Thyroid gland (tissue), 4 donors: ENCODE measurements around the gene IGFBPL1.

Experiments used
- CTCF ChIP-seq, 6 experiments: fragments of 200-600 bp in 3 of 6; fragments of 450-650 bp in 3 of 6; sonication (generic) in 3 of 6; IDR thresholded peaks; one replicate each; pipeline ENCODE4 v1.5.1; 2016 to 2019; ENCODE audit warnings: antibody characterized with exemption in 6 of 6, mild to moderate bottlenecking in 2 of 6, inconsistent platforms in 1 of 6, moderate library complexity in 1 of 6
- POLR2A ChIP-seq, 2 donors: fragments of 450-650 bp; IDR thresholded peaks; one replicate each; pipeline ENCODE4 v1.6.1; 2017; ENCODE audit warnings: antibody characterized with exemption in 2 of 2, mild to moderate bottlenecking in 2 of 2, moderate library complexity in 1 of 2

- TF ChIP-seq POLR2A (IDR thresholded peaks at IDR 0.05) = peak in 1 of 2 donors; percentile 19
- TF ChIP-seq CTCF (IDR thresholded peaks at IDR 0.05) = no peak
These were observed 1.5 kb downstream of the IGFBPL1 start for GRCh38 chr9:38422555-38423260.
